Bronchial epithelial cell (primary cell): ENCODE measurements around the gene TPM1. TPM values are rescaled to one million over a fixed set of nuclear protein-coding genes. Genes with fewer than 3 reads are reported as not detected.
A peak's percentile ranks its signal among the peaks of the same experiment; 100 is the strongest.

Source experiments
- DNase-seq: peaks from one replicate; pipeline ENCODE4 v3.0.0-alpha.2; 2010; ENCODE audit warnings: low read depth
- FAIRE-seq: peaks from 2 replicates; lab custom pipeline; 2011; peaks lifted over from hg19 to GRCh38; lab: Jason Lieb, UNC
- H3K27me3 ChIP-seq: 2 replicates; pipeline ENCODE4 v1.5.1; 2011; ENCODE audit warnings: low read length; ENCODE audit not compliant: control insufficient read depth, insufficient read depth
- H3K36me3 ChIP-seq: 2 replicates; pipeline ENCODE4 v1.5.1; 2011; ENCODE audit warnings: low read length; ENCODE audit not compliant: control insufficient read depth, insufficient read depth
- H3K4me3 ChIP-seq: 2 replicates; pipeline ENCODE4 v1.5.1; 2011; ENCODE audit warnings: mild to moderate bottlenecking, low read depth, low read length, control low read depth
- total RNA-seq: library from RNA; depleted of rRNA; stranded (reverse); fragments of >200 nt; gene quantifications from 2 replicates; pipeline ENCODE4 v1.2.1, GENCODE V29; 2014
- TF ChIP-seq, protein P1 (sequence below): IDR thresholded peaks from 2 replicates; pipeline ENCODE4 v1.5.1; 2011; ENCODE audit warnings: mild to moderate bottlenecking, moderate library complexity, low read length, control low read depth, inconsistent platforms; ENCODE audit not compliant: insufficient read depth, severe bottlenecking

TPM1 gene
- total RNA-seq, 1 donor from 2014 or later: 111 TPM

DNA sequence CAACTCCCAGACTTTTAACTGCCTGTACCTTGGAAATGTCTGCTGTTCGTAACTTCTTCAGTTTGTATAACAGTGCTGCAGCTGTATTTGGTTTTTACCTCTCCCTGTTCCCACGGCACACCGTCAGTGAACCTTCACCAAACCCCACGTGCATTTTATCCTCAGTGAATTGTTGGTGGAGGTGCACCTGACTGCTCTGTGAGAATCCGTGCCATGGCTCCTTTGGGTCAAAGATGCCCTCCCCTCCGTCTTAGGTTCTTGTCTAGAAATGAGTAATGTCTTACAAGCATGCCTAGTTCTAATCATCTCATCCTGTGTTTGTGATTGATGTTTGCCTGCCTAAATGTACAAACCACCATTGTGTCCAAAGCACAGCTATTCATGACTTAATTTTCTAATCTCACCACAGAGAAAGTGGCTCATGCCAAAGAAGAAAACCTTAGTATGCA, 28.2 kb downstream of the TPM1 start:
- Histone ChIP-seq H3K36me3 (peaks cover 17% of the 10 kb centered on the region), H3K27me3 (no peaks in the 10 kb centered on the region), H3K4me3 (no peak overlapping the region)
- TF ChIP-seq, protein P1, sequence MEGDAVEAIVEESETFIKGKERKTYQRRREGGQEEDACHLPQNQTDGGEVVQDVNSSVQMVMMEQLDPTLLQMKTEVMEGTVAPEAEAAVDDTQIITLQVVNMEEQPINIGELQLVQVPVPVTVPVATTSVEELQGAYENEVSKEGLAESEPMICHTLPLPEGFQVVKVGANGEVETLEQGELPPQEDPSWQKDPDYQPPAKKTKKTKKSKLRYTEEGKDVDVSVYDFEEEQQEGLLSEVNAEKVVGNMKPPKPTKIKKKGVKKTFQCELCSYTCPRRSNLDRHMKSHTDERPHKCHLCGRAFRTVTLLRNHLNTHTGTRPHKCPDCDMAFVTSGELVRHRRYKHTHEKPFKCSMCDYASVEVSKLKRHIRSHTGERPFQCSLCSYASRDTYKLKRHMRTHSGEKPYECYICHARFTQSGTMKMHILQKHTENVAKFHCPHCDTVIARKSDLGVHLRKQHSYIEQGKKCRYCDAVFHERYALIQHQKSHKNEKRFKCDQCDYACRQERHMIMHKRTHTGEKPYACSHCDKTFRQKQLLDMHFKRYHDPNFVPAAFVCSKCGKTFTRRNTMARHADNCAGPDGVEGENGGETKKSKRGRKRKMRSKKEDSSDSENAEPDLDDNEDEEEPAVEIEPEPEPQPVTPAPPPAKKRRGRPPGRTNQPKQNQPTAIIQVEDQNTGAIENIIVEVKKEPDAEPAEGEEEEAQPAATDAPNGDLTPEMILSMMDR: no peak
- DNase-seq (no peak), FAIRE-seq (no peak)

GRCh38 chr15:63071288-63071909, 28.9 kb downstream of the TPM1 start:
- H3K36me3 ChIP-seq: peaks cover 15% of the 10 kb centered on the region
- no peak for FAIRE-seq
- TF ChIP-seq, protein P1: no peak
- no peak overlapping the region for H3K4me3 ChIP-seq
- no peak for DNase-seq
- H3K27me3 ChIP-seq: no peaks in the 10 kb centered on the region

- Histone ChIP-seq H3K27me3 (no peaks in the 10 kb centered on the region), H3K36me3 (peaks cover 15% of the 10 kb centered on the region), H3K4me3 (no peak overlapping the region)
- DNase-seq: no peak
- TF ChIP-seq, protein P1: no peak
- no peak for FAIRE-seq
Measured at GRCh38 chr15:63072023-63072650, 29.6 kb downstream of the TPM1 start.

DNA sequence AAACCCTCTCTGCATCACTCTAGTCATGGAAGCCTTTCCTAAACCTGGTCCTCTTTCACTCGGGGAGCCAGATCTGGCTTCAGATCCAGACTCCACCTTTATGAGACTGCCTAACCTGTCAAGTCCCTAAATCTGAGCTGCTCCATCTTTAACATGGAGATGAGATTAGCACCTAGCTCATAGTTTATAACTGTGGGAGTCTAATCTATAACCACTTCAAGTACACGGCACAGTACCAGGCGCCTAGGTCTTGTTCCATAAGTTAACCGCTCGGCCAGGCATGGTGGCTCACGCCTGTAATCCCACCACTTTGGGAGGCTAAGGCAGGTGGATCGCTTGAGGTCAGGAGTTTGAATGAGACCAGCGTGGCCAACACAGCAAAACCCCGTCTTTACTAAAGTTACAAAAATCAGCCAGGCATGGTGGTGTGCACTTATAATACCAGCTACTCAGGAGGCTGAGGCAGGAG, 30.3 kb downstream of the TPM1 start:
- FAIRE-seq: no peak
- no peak overlapping the region for H3K4me3 ChIP-seq
- TF ChIP-seq, protein P1: no peak
- no peaks in the 10 kb centered on the region for H3K27me3 ChIP-seq
- peaks cover 11% of the 10 kb centered on the region for H3K36me3 ChIP-seq
- DNase-seq: no peak

GRCh38 chr15:63073497-63074172, 31.1 kb downstream of the TPM1 start:
- FAIRE-seq: no peak
- no peak overlapping the region for H3K4me3 ChIP-seq
- peak; percentile 42 for DNase-seq

More at GRCh38 chr15:63073497-63074172, 31.1 kb downstream of the TPM1 start:
- TF ChIP-seq, protein P1: no peak
- Histone ChIP-seq H3K27me3 (no peaks in the 10 kb centered on the region), H3K36me3 (peaks cover 6% of the 10 kb centered on the region)
